ENCODE data around the gene RNF220.
"Not testable (repeated sequence)": the region's sequence is repeated elsewhere in the genome, so short reads cannot be mapped to it uniquely, and the experiment has no call there.

RNF220 gene

GRCh38 chr1:44684525-44684924 is 279.5 kb downstream of the RNF220 start:
- no peak for DNase-seq

GRCh38 chr1:44685218-44685617 is 280.2 kb downstream of the RNF220 start:
- no peak for DNase-seq

- DNase-seq: no peak
Measured at GRCh38 chr1:44685881-44686280, 280.8 kb downstream of the RNF220 start.

- DNase-seq: no peak
Measured at GRCh38 chr1:44688760-44689446, 283.8 kb downstream of the RNF220 start.

GRCh38 chr1:44689447-44689765 is 284.4 kb downstream of the RNF220 start:
- DNase-seq: no peak

GRCh38 chr1:44693159-44693558 is 288.1 kb downstream of the RNF220 start:
- no peak for DNase-seq

- no peak for DNase-seq
Measured at GRCh38 chr1:44693900-44694299, 288.8 kb downstream of the RNF220 start.

- no peak for DNase-seq
Measured at GRCh38 chr1:44694863-44695478, 289.9 kb downstream of the RNF220 start.

GRCh38 chr1:44695671-44696070 is 290.6 kb downstream of the RNF220 start:
- DNase-seq: no peak

- peak in 1 of 3 experiments; percentile 50 for DNase-seq
Measured at GRCh38 chr1:44696101-44696500, 291.0 kb downstream of the RNF220 start.

GRCh38 chr1:44696789-44697345 is 291.8 kb downstream of the RNF220 start:
- no peak for DNase-seq

GRCh38 chr1:44698138-44698537 is 293.1 kb downstream of the RNF220 start:
- DNase-seq: no peak

GRCh38 chr1:44699375-44699774 is 294.3 kb downstream of the RNF220 start:
- not testable (repeated sequence) for DNase-seq

GRCh38 chr1:44700573-44700972 is 295.5 kb downstream of the RNF220 start:
- DNase-seq: no peak

GRCh38 chr1:44701141-44701573 is 296.1 kb downstream of the RNF220 start:
- DNase-seq: no peak

All from NCI-H1417 (cell line).